Activated CD4-positive, alpha-beta T cell treated with anti-CD3 and anti-CD28 coated beads, Interleukin-2, amount 50 U/mL, for 1 hour (primary cell): ENCODE measurements around the gene TULP4.
"Not testable (repeated sequence)": the region's sequence is repeated elsewhere in the genome, so short reads cannot be mapped to it uniquely, and the experiment has no call there.

Experiments
- DNase-seq: peaks from one replicate; pipeline ENCODE4 v3.0.0-alpha.2; 2020

Gene TULP4

DNA sequence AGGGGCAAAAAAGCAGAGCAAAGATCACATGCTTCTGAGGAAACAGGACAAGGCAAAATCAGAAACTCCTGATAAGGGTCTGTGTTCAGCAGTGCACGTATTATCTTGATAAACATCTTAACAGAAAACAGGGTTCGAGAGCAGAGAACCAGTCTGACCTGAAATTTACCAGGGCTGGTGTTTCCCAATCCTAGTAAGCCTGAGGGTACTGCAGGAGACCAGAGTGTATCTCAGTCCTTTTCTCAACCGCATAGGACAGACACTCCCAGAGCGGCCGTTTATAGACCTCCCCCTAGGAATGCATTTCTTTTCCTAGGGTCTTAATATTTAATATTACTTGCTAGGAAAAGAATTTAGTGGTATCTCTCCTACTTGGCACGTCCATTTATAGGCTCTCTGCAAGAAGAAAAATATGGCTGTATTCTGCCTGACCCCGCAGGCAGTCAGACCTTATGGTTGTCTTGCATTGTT lies 15.4 kb upstream of the TULP4 start:
- DNase-seq = not testable (repeated sequence)

DNA sequence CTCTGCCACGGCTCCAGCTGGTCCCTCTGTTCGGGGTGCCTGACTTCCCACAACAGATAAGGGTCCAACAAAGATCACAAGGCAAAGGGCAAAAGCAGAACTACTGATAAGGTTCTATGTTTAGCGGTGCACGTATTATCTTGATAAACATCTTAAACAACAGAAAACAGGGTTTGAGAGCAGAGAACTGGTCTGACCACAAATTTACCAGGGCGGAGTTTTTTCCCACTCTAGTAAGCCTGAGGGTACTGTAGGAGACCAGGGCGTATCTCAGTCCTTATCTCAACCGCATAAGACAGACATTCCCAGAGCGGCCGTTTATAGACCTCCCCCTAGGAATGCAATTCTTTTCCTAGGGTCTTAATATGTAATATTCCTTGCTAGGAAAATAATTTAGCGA lies 14.6 kb upstream of the TULP4 start:
- DNase-seq = not testable (repeated sequence)

DNA sequence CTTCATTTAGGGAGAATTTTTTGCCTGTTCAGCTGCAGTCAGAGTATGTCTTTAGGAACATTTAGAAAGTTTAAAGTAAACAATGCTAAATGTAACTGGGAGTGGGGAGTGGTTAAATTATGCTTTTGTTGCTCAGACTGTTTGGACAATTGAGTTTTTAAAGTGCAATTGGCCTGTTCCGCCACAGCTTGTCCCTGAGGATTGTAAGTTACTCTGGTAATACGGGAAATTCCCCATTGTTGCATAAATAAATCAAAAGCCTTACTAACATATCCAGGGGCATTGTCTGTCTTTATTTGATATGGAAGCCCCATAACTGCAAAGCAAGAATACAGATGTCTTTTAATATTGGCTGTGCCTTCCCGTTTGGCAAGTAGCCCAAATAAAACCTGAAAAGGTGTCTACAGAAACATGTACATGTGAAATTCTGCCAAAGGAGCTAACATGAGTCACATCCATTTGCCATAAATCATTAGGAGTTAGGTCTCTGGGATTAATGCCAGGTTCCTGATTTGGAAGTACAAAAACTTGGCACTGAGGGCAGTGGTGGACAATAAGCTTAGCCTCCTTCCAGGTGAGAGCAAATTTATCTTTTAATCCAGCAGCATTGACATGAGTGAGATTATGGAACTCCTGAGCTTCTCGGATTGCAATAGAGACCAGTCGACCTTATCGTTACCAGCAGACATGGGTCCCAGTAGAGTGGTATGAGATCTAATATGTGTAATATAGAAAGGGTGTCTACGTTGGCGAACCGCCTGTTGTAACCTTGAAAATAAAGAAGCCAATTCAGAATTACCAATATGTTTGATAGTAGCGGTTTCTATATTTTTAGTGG lies 11.7 kb upstream of the TULP4 start:
- not testable (repeated sequence) for DNase-seq

DNA sequence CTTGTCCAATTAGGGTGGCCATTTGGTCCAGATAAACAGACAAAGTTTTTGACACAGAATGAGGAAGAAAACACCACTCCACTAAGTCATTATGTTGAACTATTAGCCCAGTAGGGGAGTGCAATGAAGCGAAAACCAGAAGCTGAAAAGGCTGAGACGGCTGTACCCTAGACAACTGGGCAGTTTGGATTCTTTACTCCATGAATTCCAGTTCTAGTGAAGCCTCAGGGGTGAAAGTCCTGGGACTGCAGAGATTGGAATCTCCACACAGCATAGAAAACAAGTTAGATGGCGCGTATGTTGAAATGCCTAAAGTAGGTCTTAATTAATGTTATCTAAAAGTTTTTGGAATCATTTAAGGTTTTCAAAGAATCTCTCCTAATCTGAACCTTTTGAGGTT lies 10.7 kb upstream of the TULP4 start:
- DNase-seq = not testable (repeated sequence)

DNA sequence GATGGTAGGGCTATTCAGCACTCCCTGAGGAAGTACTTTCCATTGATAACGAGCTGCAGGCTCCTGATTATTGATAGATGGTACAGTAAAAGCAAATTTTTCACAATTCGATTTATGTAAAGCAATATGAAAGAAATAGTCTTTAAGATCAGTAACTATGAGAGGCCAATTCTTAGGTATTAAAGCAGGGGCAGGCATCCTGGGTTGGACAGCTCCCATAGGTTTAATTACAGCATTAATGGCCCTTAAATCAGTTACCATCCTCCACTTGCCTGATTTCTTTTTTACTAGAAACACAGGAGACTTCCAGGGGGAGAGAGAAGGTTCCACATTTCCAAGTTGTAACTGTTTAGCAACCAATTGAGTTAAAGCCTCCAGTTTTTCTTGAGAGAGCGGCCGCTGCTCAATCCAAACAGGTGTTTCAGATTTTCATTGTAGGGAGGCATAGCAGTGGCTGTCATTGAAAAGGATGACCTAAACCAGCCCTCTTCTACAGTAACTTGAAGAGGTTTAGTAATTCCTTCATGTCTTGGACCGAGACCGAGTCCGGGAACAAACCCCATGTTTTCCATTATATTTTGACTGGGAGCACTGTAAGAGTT lies 10.0 kb upstream of the TULP4 start:
- not testable (repeated sequence) for DNase-seq

DNA sequence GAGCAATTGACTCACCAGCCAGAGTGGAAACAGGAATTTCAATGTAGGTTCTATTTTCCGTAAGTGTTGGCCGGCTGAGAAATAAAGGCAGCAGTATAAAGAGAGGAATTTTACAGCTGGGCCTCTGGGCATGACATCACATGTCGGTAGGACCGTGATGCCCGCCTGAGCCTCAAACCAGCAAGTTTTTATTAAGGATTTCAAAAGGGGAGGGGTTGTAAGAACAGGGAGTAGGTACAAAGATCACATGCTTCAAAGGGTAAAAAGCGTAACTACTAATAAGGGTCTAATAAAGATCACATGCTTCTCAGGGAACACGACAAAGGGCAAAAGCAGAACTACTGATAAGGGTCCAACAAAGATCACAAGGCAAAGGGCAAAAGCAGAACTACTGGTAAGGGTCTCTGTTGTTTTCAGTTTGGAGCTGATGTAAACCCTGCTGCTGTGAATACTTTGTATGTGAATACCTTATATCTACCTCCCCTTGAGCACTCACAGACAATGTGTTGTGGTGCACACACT lies 9.0 kb upstream of the TULP4 start:
- no peak for DNase-seq

DNA sequence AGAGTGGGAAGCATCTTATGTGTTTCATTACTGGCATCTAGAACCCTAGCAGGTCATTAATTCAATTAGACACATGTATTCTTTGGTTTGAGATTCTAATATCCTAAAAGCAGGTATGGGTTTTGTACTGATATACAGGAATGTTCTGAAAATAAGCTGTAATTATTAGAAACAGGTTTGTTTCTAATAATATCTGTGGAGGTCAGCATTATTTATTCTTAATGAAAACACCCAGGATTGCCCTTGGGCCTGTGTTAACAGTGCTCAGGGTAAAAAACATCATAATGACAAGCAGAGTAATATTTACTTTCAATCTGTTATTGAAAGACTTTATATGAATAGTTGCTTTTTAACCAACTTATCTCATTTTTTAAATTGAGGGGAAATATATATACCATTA lies 8.0 kb upstream of the TULP4 start:
- DNase-seq = no peak

DNA sequence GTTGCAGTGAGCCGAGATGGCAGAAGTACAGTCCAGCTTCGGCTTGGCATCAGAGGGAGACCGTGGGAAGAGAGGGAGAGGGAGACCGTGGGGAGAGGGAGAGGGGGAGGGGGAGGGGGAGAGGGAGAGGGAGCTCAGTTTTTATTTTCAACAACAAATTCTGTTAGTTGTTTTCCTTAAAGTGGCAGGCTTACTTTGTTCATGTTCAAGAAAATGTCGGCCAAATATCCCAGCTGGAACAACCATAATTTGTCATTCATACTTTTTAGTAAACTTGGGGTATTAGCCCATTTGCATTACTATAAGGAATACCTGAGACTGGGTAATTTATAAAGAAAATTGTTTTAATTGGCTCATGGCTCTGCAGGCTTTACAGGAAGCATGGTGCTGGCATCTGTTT lies 2.5 kb upstream of the TULP4 start:
- DNase-seq = no peak

DNA sequence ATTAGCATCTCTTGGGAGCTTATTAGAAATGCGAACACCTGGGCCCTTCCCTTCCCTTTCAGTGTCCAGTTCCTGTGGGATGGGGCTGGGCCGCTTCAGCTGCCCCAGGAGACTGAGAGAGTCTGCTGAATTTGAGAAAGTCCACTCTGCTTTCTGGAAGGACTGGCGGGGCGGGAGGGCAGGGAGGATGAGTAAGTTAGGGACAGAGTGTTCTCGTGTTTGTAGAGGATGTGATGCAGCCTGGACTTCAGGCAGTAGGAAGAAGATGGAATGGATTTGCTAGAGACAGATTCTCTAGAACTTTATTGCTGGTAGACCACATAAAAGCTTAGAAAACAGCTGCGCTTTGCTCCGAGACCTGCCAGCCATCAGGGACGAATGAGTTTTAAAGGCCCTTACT lies 1.1 kb upstream of the TULP4 start:
- DNase-seq = no peak

DNA sequence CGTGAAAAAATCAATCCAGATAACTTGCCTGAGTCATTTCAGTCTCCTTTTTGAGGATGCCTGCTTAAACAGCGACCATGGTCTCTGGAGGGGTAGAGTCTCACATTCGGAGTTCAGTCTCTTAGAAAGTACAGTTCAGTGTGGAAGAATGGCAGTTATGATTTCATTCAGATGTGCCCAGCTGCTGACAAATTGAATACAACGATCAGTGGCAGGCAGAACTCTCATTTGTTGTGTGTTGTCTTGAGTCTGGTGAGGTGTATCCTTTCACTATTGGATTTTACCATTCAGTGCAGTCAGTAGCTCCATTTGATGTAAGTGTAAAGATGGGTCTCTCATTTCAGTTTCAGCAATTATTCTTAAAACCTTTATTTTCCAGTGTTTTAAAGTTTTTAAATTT lies 639 bp upstream of the TULP4 start:
- no peak for DNase-seq

DNA sequence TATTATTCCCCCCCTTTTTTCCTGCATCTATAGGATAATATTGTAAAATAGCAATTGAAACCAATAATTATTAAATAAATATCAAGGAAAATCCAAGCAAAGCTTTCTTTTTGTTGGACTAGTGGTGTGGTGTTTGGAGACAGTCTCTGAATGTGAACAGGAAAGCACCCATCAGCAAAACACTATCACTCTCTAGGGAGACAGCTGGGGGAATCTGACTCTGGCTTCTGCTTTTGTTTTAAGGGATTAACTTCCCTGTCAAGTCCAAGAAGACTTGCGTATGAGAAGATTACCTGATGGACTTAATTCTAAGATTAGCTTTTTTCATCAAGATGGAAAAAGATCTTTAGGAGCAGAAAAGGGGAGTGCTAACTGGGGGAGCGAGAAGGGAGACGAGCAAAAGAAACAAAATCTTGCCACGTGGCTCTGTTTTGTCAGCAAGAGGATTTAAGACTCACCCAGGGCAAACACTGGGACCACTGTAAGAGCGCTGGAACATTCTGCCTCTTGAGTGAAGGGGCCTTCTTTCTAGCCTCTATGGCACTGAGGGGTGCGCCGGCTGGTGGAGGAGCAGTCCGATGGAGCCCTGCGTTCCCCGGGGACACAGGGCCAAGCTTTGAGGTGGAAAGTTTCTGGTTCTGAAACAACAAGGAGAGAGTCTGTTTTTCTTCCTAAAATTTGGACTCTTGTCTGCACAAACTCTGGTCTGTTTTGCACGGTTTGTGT lies 570 bp downstream of the TULP4 start:
- DNase-seq = no peak

DNA sequence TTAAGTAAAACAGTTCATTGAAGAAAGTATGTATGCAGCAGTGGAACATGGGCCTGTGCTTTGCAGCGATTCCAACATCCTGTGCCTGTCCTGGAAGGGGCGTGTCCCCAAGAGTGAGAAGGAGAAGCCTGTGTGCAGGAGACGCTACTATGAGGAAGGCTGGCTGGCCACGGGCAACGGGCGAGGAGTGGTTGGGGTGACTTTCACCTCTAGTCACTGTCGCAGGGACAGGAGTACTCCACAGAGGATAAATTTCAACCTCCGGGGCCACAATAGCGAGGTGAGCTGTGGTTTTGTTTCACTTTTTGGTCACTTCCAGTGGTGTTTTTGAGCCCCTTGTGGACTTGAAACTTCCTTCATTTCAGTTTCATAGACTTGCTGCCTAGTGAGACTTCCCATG lies 1.7 kb downstream of the TULP4 start:
- no peak for DNase-seq

DNA sequence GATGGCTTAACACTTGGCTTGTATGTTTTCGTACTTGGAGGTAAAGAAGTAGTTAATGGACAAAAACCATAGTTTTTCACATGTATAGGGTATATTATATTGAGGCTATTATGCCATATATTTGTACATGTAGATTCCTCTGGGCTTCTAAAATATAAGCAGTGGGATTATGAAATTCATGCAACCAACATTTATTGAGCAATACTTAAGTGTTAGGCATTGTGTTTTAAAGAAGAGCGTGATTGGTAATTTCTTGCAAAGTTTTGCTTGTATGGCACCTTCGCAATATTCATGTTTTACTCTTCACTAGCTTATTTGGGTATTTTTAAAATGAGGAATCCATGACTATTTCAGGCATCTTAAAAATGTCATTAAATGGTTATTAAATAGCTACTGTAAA lies 2.5 kb downstream of the TULP4 start:
- no peak for DNase-seq

DNA sequence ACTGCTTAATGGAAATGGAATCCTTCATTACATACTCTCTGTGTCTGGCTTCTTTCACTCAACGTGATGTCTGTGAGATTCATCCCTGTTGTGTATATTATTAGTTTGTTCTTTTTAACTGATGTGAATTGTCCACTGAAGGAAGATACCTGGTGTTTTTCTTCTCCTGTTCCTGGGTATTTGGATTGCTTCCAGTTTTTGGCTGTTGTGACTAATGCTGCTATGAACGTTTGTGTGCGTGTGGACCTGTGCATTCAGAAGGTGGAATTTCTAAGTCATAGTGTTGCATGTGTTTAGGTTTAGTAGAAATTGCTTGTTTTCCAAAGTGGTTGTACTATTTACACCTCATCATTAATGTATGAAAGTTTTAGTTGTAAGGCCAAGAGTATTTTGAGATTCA lies 3.8 kb downstream of the TULP4 start:
- DNase-seq = no peak

DNA sequence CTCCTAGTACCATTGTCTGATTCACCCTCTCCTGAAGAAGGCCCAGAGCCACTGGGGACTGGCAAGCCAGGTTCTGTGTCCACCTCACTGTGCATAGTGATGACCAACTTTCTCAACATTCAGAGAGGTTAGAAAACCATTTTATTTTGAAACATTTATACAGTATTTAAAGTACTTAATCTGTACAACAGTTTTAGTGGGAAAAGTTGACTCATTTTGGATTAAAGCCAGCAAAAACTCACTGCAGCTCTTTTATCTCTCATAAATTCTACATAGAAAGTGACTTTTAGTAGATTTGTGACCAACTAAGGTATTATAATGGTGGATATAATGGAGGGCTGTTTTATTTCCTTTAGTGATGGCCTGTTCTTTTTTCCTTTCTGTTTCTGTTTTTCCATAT lies 9.7 kb downstream of the TULP4 start:
- DNase-seq = no peak

DNA sequence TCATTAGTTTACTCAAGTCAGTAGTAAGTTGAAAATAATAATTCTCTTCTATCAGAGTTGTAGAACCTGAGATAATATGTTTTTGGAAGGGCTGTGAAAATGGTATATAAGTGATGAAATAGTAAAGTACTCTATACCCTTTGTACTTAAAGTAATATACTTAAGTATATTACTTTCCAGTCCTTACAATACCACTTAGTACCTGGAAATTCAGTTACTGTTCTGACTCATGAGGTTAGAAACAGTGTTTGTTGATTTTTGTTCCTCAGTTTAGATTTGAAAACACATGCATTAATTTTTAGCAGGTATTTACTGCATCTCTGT lies 10.1 kb downstream of the TULP4 start:
- no peak for DNase-seq

DNA sequence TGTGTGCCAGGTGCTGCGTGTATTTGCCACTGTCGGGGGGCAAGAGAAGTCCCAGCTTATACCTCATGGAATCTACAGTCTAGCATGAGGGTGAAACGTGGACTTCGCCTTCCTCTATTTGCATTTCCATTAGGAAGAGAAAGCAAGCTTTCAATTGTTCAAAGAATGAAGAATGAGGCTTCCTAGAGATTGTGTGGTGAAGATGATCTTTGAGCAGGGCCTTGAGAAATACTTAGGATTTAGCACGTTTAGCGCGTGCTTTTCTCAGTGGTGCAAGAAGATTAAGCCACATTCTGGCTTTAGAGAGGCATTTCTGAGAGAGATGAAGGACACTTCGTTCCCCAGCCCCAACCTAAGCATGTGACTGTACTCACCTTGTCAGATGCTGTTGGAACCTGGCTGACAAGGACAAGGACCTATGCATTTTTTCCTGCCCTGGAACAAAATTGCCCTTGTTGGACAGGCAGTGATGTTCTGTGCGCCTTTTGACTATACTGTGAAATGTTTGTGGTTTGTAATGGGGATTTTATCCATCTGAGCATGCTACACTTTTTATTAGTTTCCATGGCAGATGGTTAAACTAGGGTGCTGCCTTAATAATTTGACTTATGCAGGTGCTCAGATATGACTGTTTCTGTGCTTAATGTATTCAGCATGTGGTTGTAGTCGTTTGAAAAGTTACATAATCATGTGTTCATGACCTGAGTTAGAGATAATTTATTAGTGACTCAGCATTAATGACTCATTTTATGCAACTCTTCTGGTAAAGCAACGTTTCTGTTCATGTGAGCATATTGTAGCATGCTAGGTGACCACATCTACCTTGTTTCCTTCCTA lies 10.7 kb downstream of the TULP4 start:
- no peak for DNase-seq

DNA sequence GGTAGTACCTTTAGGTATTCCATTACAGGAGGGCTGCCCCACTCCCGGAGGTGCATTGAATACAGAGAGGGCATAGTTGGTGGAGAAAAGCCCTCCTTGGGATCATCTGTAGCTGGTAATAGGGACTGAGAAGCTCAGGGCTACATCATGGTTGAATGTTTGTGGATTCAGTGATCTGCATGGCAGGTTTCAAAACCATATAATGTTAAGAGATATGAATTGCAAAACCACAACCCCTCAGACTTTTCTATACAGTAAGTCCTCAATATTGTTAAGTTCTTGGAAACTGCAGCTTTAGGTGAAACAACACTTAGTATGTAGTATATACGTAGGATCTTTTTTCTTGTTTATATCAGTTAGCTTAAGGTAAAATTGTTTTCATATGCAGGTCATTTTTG lies 11.3 kb downstream of the TULP4 start:
- no peak for DNase-seq

DNA sequence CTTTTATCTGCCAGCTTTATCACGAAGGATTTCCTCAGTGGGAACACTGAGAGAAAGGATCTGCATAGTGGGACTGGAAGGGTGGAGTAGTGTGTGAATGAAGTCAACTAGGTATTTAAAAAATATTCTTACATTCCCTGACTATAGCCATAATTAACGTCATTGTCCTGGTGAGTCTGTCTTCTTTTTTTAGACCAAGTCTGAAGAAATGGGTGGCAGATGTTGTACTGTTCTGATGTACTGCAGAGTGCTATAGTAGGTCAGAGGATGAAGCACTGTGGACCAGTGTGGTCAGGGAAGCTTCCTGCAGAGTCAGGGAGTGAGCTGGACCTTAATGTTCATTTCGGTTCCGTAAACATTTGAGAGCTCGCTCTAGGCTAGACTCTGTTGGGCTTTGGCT lies 11.9 kb downstream of the TULP4 start:
- DNase-seq = no peak

DNA sequence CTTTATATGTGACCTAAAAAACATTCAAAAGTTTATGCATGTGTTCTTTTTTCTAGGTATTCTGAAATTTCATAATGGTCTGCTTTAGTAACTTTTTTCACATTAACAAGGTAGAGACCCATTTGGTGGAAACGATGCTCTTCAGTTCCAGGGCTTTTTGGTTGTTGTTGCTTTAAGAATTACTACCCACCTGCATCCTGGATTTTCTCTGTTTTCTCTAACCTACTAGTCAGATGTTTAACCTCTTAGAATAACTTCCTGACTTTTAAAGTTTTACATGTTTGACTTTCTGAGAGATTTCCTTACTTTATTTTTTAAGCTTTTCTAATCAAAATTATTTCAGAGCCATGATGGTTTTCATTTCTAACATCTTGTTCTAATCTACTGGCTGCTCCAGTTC lies 14.9 kb downstream of the TULP4 start:
- no peak for DNase-seq

DNA sequence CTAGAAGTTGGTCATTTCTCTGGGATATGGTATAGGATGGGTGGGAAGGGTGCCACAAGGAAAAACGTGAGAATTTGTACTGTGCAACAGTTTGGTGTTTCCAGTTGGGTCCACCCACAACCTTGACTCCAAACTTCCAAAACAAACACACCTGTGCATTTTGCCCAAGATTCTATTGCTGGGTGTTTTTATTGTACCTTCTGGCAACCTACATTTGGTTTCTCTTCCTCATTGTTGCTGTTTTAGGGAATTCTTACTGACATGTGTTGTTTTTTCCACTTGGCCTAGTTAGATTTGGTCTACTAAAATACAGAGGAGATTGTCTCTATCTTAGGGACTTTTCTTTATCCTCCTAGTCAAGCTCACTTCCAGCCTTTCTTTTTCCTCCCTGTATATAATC lies 16.7 kb downstream of the TULP4 start:
- no peak for DNase-seq

DNA sequence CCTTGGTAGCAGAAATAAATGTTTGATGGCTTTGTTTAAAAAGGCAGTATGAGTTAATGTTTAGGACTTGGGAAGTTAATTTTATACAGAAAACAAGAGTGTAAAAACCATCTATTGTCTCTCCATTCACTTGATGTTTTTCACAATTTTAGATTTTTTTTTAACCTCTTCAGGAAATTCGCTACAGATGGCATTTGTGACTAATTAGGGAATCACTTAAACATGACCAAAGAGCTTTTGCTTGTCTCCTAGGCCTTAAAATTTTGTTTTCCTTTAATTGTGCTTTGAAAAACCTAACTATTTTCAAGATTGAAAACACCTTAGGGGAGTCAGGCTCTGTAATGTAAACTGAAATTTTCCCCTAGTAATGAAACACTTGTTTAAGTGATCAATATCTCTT lies 17.3 kb downstream of the TULP4 start:
- DNase-seq = no peak

DNA sequence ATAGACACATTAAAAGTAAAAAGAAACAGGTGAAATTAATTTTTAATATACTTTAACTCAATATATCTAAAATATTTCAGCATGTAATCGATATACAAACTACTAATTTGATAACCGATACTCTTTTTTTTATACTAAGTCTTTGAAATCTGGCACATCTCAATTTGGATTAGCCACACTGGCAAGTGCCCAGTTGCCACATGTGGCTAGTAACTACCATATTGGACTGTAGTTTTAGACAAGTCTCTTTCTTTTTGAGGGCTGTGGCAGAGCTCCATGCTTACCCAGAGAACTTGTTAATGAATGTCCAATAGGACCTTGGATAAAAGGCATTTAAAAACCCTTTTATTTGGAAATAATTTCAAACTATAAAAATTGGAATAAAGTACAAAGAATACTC lies 17.8 kb downstream of the TULP4 start:
- DNase-seq = no peak
